WTC11 (cell line): ENCODE measurements around the gene ATL1. TPM values are rescaled to one million over a fixed set of nuclear protein-coding genes. Genes with fewer than 3 reads are reported as not detected.
A peak's percentile ranks its signal among the peaks of the same experiment; 100 is the strongest.

Experiments
- ATAC-seq: fragments of 200-7000 bp; cut with Tn5 transposase; 2 replicates; pipeline ENCODE4 v1.10.0; 2021; ENCODE audit warnings: mild to moderate bottlenecking, moderate library complexity
- CTCF ChIA-PET: fragments of 300-600 bp; sonication (Branson Sonifier 250); formaldehyde crosslinking; loops from one replicate; lab custom pipeline; 2021; ENCODE audit warnings: antibody characterized with exemption; lab: Charles Lee
- POLR2A ChIA-PET: fragments of 350-600 bp; sonication (Branson Sonifier 250); formaldehyde crosslinking; loops from one replicate; lab custom pipeline; 2021; ENCODE audit warnings: antibody characterized with exemption; lab: Charles Lee
- DNase-seq: peaks from one replicate; pipeline ENCODE4 v3.0.0; 2021; ENCODE audit warnings: low spot score
- H3K27ac Mint-ChIP-seq: 2 replicates; pipeline ENCODE4 v1.8.0; 2021; ENCODE audit warnings: mixed read lengths
- H3K27me3 Mint-ChIP-seq: 2 replicates; pipeline ENCODE4 v1.8.0; 2021; ENCODE audit warnings: low read depth, mild to moderate bottlenecking, moderate library complexity, mixed read lengths
- H3K36me3 Mint-ChIP-seq: 2 replicates; pipeline ENCODE4 v1.8.0; 2021; ENCODE audit warnings: mixed read lengths
- H3K4me1 Mint-ChIP-seq: 2 replicates; pipeline ENCODE4 v1.8.0; 2022; ENCODE audit warnings: mixed read lengths
- H3K4me3 Mint-ChIP-seq: 2 replicates; pipeline ENCODE4 v1.8.0; 2021; ENCODE audit warnings: mild to moderate bottlenecking, moderate library complexity, mixed read lengths
- H3K9me3 Mint-ChIP-seq: 2 replicates; pipeline ENCODE4 v1.8.0; 2021; ENCODE audit warnings: mixed read lengths
- AFF4 ChIP-seq: sonication (generic); formaldehyde crosslinking; IDR thresholded peaks from 2 replicates; pipeline ENCODE4 v1.8.1; 2023; ENCODE audit warnings: mild to moderate bottlenecking, missing genetic modification reagents, borderline replicate concordance
- AR ChIP-seq: fragments of 250-450 bp; sonication (Bioruptor Pico); IDR thresholded peaks from 2 replicates; pipeline ENCODE4 v1.9.0; 2021; ENCODE audit warnings: mild to moderate bottlenecking
- ARID4B ChIP-seq: sonication (generic); formaldehyde crosslinking; IDR thresholded peaks from 2 replicates; pipeline ENCODE4 v1.8.0; 2023; ENCODE audit warnings: missing genetic modification reagents, mild to moderate bottlenecking, borderline replicate concordance
- ATF3 ChIP-seq: sonication (generic); formaldehyde crosslinking; conservative IDR thresholded peaks from 2 replicates; pipeline ENCODE4 v1.8.1; 2022; ENCODE audit warnings: mild to moderate bottlenecking, missing genetic modification reagents
- ATF6 ChIP-seq: sonication (generic); formaldehyde crosslinking; IDR thresholded peaks from 2 replicates; pipeline ENCODE4 v1.8.1; 2023; ENCODE audit warnings: mild to moderate bottlenecking, missing genetic modification reagents
- E2F4 ChIP-seq: sonication (generic); formaldehyde crosslinking; IDR thresholded peaks from 2 replicates; pipeline ENCODE4 v1.8.1; 2022; ENCODE audit warnings: low read depth, mild to moderate bottlenecking, moderate library complexity, missing genetic modification reagents, borderline replicate concordance
- GTF2I ChIP-seq: fragments of 250-450 bp; sonication (Bioruptor Pico); conservative IDR thresholded peaks from 2 replicates; pipeline ENCODE4 v1.4.0; 2021; ENCODE audit warnings: mild to moderate bottlenecking
- JAZF1 ChIP-seq: fragments of 250-450 bp; sonication (Bioruptor Pico); IDR thresholded peaks from 2 replicates; pipeline ENCODE4 v1.9.0; 2021; ENCODE audit warnings: moderate library complexity, mild to moderate bottlenecking, inconsistent platforms
- KAT7 ChIP-seq: sonication (generic); formaldehyde crosslinking; IDR thresholded peaks from 2 replicates; pipeline ENCODE4 v1.8.1; 2023; ENCODE audit warnings: missing genetic modification reagents, mild to moderate bottlenecking, borderline replicate concordance
- MXD4 ChIP-seq: fragments of 250-450 bp; sonication (Bioruptor Pico); IDR thresholded peaks from 2 replicates; pipeline ENCODE4 v1.8.0; 2021; ENCODE audit warnings: mild to moderate bottlenecking, moderate library complexity, borderline replicate concordance
- NFE2L1 ChIP-seq: sonication (generic); formaldehyde crosslinking; IDR thresholded peaks from 2 replicates; pipeline ENCODE4 v1.8.1; 2023; ENCODE audit warnings: missing genetic modification reagents
- NR2C2 ChIP-seq: sonication (generic); formaldehyde crosslinking; IDR thresholded peaks from 2 replicates; pipeline ENCODE4 v1.8.0; 2022; ENCODE audit warnings: mild to moderate bottlenecking, missing genetic modification reagents
- OVOL2 ChIP-seq: fragments of 250-450 bp; sonication (Bioruptor Pico); IDR thresholded peaks from 2 replicates; pipeline ENCODE4 v1.9.0; 2021; ENCODE audit warnings: mild to moderate bottlenecking, borderline replicate concordance
- PREB ChIP-seq: sonication (generic); formaldehyde crosslinking; IDR thresholded peaks from 2 replicates; pipeline ENCODE4 v1.8.1; 2022; ENCODE audit warnings: mild to moderate bottlenecking, missing genetic modification reagents, moderate library complexity, borderline replicate concordance
- USF2 ChIP-seq: sonication (generic); formaldehyde crosslinking; IDR thresholded peaks from 2 replicates; pipeline ENCODE4 v1.8.1; 2023; ENCODE audit warnings: mild to moderate bottlenecking, missing genetic modification reagents, moderate library complexity
- ZBTB21 ChIP-seq: sonication (generic); formaldehyde crosslinking; IDR thresholded peaks from 2 replicates; pipeline ENCODE4 v1.8.1; 2023; ENCODE audit warnings: mild to moderate bottlenecking, missing genetic modification reagents, borderline replicate concordance
- ZNF512 ChIP-seq: sonication (generic); formaldehyde crosslinking; IDR thresholded peaks from 2 replicates; pipeline ENCODE4 v1.8.1; 2022; ENCODE audit warnings: missing genetic modification reagents, borderline replicate concordance
- total RNA-seq: library from RNA; stranded (reverse); gene quantifications from 3 replicates; pipeline ENCODE4 v1.2.3, GENCODE V29; 2021

The ATL1 gene
- total RNA-seq, 1 experiment from 2014 or later = 3.7 TPM

- H3K27ac Mint-ChIP-seq = peak overlapping the region; percentile 98
These were observed 107.7 kb downstream of the ATL1 start for GRCh38 chr14:50667684-50667995.

More at GRCh38 chr14:50667684-50667995, 107.7 kb downstream of the ATL1 start:
- ATAC-seq = peak; percentile 71
- H3K9me3 Mint-ChIP-seq = peaks cover 4% of the 10 kb centered on the region
- peak; percentile 67 for DNase-seq
- TF ChIP-seq ZBTB21 (CRISPR knock-in tag) (no peak), KAT7 (CRISPR knock-in tag) (no peak), ZNF512 (no peak), ATF3 (CRISPR knock-in tag) (no peak), PREB (CRISPR knock-in tag) (no peak), AFF4 (CRISPR knock-in tag) (no peak), JAZF1 (CRISPR knock-in tag) (no peak), NFE2L1 (CRISPR knock-in tag) (no peak), GTF2I (no peak), E2F4 (CRISPR knock-in tag) (no peak), NR2C2 (CRISPR knock-in tag) (no peak), USF2 (CRISPR knock-in tag) (no peak), AR (no peak), MXD4 (no peak), ARID4B (CRISPR knock-in tag) (no peak), OVOL2 (CRISPR knock-in tag) (no peak), ATF6 (no peak)
- H3K27me3 Mint-ChIP-seq = no peaks in the 10 kb centered on the region
- ChIA-PET POLR2A (interaction anchor here (1.4 kb wide), 1 partner anchor 8 kb away, joined by 5 read pairs; no protein-coding TSS in a partner anchor), CTCF (interaction anchor here (1.0 to 1.4 kb wide), 2 partner anchors 67 to 106 kb away, joined by 5 to 6 read pairs; no protein-coding TSS in a partner anchor)
- no peak overlapping the region; the same call in 1 of the 2 replicates for H3K4me3 Mint-ChIP-seq
- peaks cover 23% of the 10 kb centered on the region for H3K4me1 Mint-ChIP-seq
- H3K36me3 Mint-ChIP-seq = peaks cover 23% of the 10 kb centered on the region
